Measurements from ENCODE around the gene ASPSCR1.

The ASPSCR1 gene

GRCh38 chr17:81977211-81977808, at the start of gene ASPSCR1:
Gene ASPSCR1, plus strand, starts transcription at chr17:81977629. Its CDS starts 18 bp downstream, at chr17:81977647.
- peak within 1 kb of the TSS; percentile 71 to 81 (median 75) for H3K4me3 ChIP-seq (ENCODE audit: low read depth in 1 of 5, low read length in 5 of 5)
- peak within 1 kb of the TSS in 4 of 5 donors; percentile 80 to 82 (median 82) for H3K9ac ChIP-seq (ENCODE audit: low read length in 5 of 5)
- peaks cover 0 to 14% (median 10%) of the 10 kb centered on the region in 5 donors for H3K36me3 ChIP-seq (ENCODE audit: control insufficient read depth in 5 of 5, insufficient read depth in 5 of 5, low read length in 5 of 5)
- peak within 1 kb of the TSS; percentile 50 for H3K27ac ChIP-seq (ENCODE audit: low read depth, low read length)
- peaks cover 0 to 3% (median 0%) of the 10 kb centered on the region in 5 donors for H3K27me3 ChIP-seq (ENCODE audit: control insufficient read depth in 5 of 5, insufficient read depth in 4 of 5, low read length in 5 of 5)
- H3K9me3 ChIP-seq (ENCODE audit: control insufficient read depth in 5 of 5, low read length in 5 of 5): peaks cover 0 to 3% (median 2%) of the 10 kb centered on the region in 5 donors
- H3K4me1 ChIP-seq (ENCODE audit: control insufficient read depth in 5 of 5, insufficient read depth in 5 of 5, low read length in 5 of 5): peaks cover 0 to 21% (median 16%) of the 10 kb centered on the region in 5 donors

GRCh38 chr17:81927653-81928543, 49.5 kb upstream of the ASPSCR1 start, which contains the start of gene MAFG:
Gene MAFG, minus strand, starts transcription at chr17:81927735. Its CDS starts 4,550 bp downstream, at chr17:81923185.
- peak within 1 kb of the TSS; percentile 95 for H3K27ac ChIP-seq (ENCODE audit: low read depth, low read length)
- no peaks in the 10 kb centered on the region for H3K9me3 ChIP-seq (ENCODE audit: control insufficient read depth in 5 of 5, low read length in 5 of 5)
- peak within 1 kb of the TSS; percentile 26 to 90 (median 85) for H3K9ac ChIP-seq (ENCODE audit: low read length in 5 of 5)
- peaks cover 19 to 28% (median 22%) of the 10 kb centered on the region in 5 donors for H3K27me3 ChIP-seq (ENCODE audit: control insufficient read depth in 5 of 5, insufficient read depth in 4 of 5, low read length in 5 of 5)
- H3K4me1 ChIP-seq (ENCODE audit: control insufficient read depth in 5 of 5, insufficient read depth in 5 of 5, low read length in 5 of 5): peaks cover 8 to 50% (median 48%) of the 10 kb centered on the region in 5 donors
- H3K4me3 ChIP-seq (ENCODE audit: low read depth in 1 of 5, low read length in 5 of 5): peak within 1 kb of the TSS; percentile 69 to 77 (median 75)
- H3K36me3 ChIP-seq (ENCODE audit: control insufficient read depth in 5 of 5, insufficient read depth in 5 of 5, low read length in 5 of 5): peaks cover 0 to under 1% (median 0%) of the 10 kb centered on the region in 5 donors

- no peaks in the 10 kb centered on the region for H3K9me3 ChIP-seq (ENCODE audit: control insufficient read depth in 5 of 5, low read length in 5 of 5)
- H3K27ac ChIP-seq (ENCODE audit: low read depth, low read length): no peak overlapping the region
- peaks cover 19 to 33% (median 28%) of the 10 kb centered on the region in 5 donors for H3K27me3 ChIP-seq (ENCODE audit: control insufficient read depth in 5 of 5, insufficient read depth in 4 of 5, low read length in 5 of 5)
- H3K4me3 ChIP-seq (ENCODE audit: low read depth in 1 of 5, low read length in 5 of 5): peak overlapping the region in 2 of 5 donors; percentile 59 to 75
- peaks cover 8 to 43% (median 40%) of the 10 kb centered on the region in 5 donors for H3K4me1 ChIP-seq (ENCODE audit: control insufficient read depth in 5 of 5, insufficient read depth in 5 of 5, low read length in 5 of 5)
- peak overlapping the region in 1 of 5 donors; percentile 23 for H3K9ac ChIP-seq (ENCODE audit: low read length in 5 of 5)
- no peaks in the 10 kb centered on the region for H3K36me3 ChIP-seq (ENCODE audit: control insufficient read depth in 5 of 5, insufficient read depth in 5 of 5, low read length in 5 of 5)
Observed at GRCh38 chr17:81928544-81929252, 48.7 kb upstream of the ASPSCR1 start.

GRCh38 chr17:81929253-81930141, 47.9 kb upstream of the ASPSCR1 start:
- H3K36me3 ChIP-seq (ENCODE audit: control insufficient read depth in 5 of 5, insufficient read depth in 5 of 5, low read length in 5 of 5): no peaks in the 10 kb centered on the region
- no peaks in the 10 kb centered on the region for H3K9me3 ChIP-seq (ENCODE audit: control insufficient read depth in 5 of 5, low read length in 5 of 5)
- no peak overlapping the region for H3K4me3 ChIP-seq (ENCODE audit: low read depth in 1 of 5, low read length in 5 of 5)
- H3K4me1 ChIP-seq (ENCODE audit: control insufficient read depth in 5 of 5, insufficient read depth in 5 of 5, low read length in 5 of 5): peaks cover 8 to 35% (median 32%) of the 10 kb centered on the region in 5 donors
- peaks cover 19 to 35% (median 28%) of the 10 kb centered on the region in 5 donors for H3K27me3 ChIP-seq (ENCODE audit: control insufficient read depth in 5 of 5, insufficient read depth in 4 of 5, low read length in 5 of 5)
- no peak overlapping the region for H3K27ac ChIP-seq (ENCODE audit: low read depth, low read length)
- H3K9ac ChIP-seq (ENCODE audit: low read length in 5 of 5): no peak overlapping the region

GRCh38 chr17:81930142-81931125, 47.0 kb upstream of the ASPSCR1 start:
- H3K9ac ChIP-seq (ENCODE audit: low read length in 5 of 5): no peak overlapping the region
- no peaks in the 10 kb centered on the region for H3K9me3 ChIP-seq (ENCODE audit: control insufficient read depth in 5 of 5, low read length in 5 of 5)
- H3K27ac ChIP-seq (ENCODE audit: low read depth, low read length): no peak overlapping the region
- no peak overlapping the region for H3K4me3 ChIP-seq (ENCODE audit: low read depth in 1 of 5, low read length in 5 of 5)
- H3K4me1 ChIP-seq (ENCODE audit: control insufficient read depth in 5 of 5, insufficient read depth in 5 of 5, low read length in 5 of 5): peaks cover 5 to 25% (median 23%) of the 10 kb centered on the region in 5 donors
- peaks cover 21 to 38% (median 32%) of the 10 kb centered on the region in 5 donors for H3K27me3 ChIP-seq (ENCODE audit: control insufficient read depth in 5 of 5, insufficient read depth in 4 of 5, low read length in 5 of 5)
- no peaks in the 10 kb centered on the region for H3K36me3 ChIP-seq (ENCODE audit: control insufficient read depth in 5 of 5, insufficient read depth in 5 of 5, low read length in 5 of 5)

GRCh38 chr17:81931189-81931556, 46.3 kb upstream of the ASPSCR1 start:
- Histone ChIP-seq H3K9me3 (ENCODE audit: control insufficient read depth in 5 of 5, low read length in 5 of 5) (no peaks in the 10 kb centered on the region), H3K9ac (ENCODE audit: low read length in 5 of 5) (no peak overlapping the region)

GRCh38 chr17:81931557-81932332, 45.7 kb upstream of the ASPSCR1 start:
- Histone ChIP-seq H3K4me3 (ENCODE audit: low read depth in 1 of 5, low read length in 5 of 5) (no peak overlapping the region), H3K27me3 (ENCODE audit: control insufficient read depth in 5 of 5, insufficient read depth in 4 of 5, low read length in 5 of 5) (peaks cover 25 to 43% (median 41%) of the 10 kb centered on the region in 5 donors), H3K9me3 (ENCODE audit: control insufficient read depth in 5 of 5, low read length in 5 of 5) (no peaks in the 10 kb centered on the region), H3K36me3 (ENCODE audit: control insufficient read depth in 5 of 5, insufficient read depth in 5 of 5, low read length in 5 of 5) (no peaks in the 10 kb centered on the region), H3K9ac (ENCODE audit: low read length in 5 of 5) (no peak overlapping the region), H3K27ac (ENCODE audit: low read depth, low read length) (no peak overlapping the region), H3K4me1 (ENCODE audit: control insufficient read depth in 5 of 5, insufficient read depth in 5 of 5, low read length in 5 of 5) (peaks cover 0 to 17% (median 16%) of the 10 kb centered on the region in 5 donors)

More at GRCh38 chr17:81931189-81931556, 46.3 kb upstream of the ASPSCR1 start:
- Histone ChIP-seq H3K27me3 (ENCODE audit: control insufficient read depth in 5 of 5, insufficient read depth in 4 of 5, low read length in 5 of 5) (peaks cover 21 to 38% (median 37%) of the 10 kb centered on the region in 5 donors), H3K27ac (ENCODE audit: low read depth, low read length) (no peak overlapping the region), H3K4me1 (ENCODE audit: control insufficient read depth in 5 of 5, insufficient read depth in 5 of 5, low read length in 5 of 5) (peaks cover 3 to 18% (median 17%) of the 10 kb centered on the region in 5 donors), H3K4me3 (ENCODE audit: low read depth in 1 of 5, low read length in 5 of 5) (no peak overlapping the region), H3K36me3 (ENCODE audit: control insufficient read depth in 5 of 5, insufficient read depth in 5 of 5, low read length in 5 of 5) (no peaks in the 10 kb centered on the region)
